ENCODE measurements around the gene ASCL5.

- TF ChIP-seq POLR2A (IDR thresholded peaks at IDR 0.05): no peak
- TF ChIP-seq CTCF (IDR thresholded peaks at IDR 0.05): no peak
Observed at GRCh38 chr1:201145816-201146215, 18.8 kb upstream of the ASCL5 start.
